HEK293 (cell line): ENCODE results near the gene KLHL10.

ENCODE experiments used
- KLF10 ChIP-seq: fragments of 450-650 bp; IDR thresholded peaks from 2 replicates; pipeline ENCODE4 v1.5.1; 2018; ENCODE audit warnings: missing biosample characterization, mild to moderate bottlenecking, missing genetic modification characterization
- ZFP3 ChIP-seq: fragments of 450-650 bp; formaldehyde crosslinking; IDR thresholded peaks from 2 replicates; pipeline ENCODE4 v1.5.1; 2016; ENCODE audit warnings: low read depth, missing biosample characterization, missing genetic modification characterization
- ZNF138 ChIP-seq: fragments of 450-650 bp; formaldehyde crosslinking; IDR thresholded peaks from 2 replicates; pipeline ENCODE4 v1.5.1; 2016; ENCODE audit warnings: missing biosample characterization, missing genetic modification characterization, borderline replicate concordance
- ZNF140 ChIP-seq: fragments of 450-650 bp; formaldehyde crosslinking; IDR thresholded peaks from 2 replicates; pipeline ENCODE4 v1.5.1; 2016; ENCODE audit warnings: missing biosample characterization, missing genetic modification characterization
- ZNF514 ChIP-seq: fragments of 450-650 bp; formaldehyde crosslinking; IDR thresholded peaks from 2 replicates; pipeline ENCODE4 v1.5.1; 2016; ENCODE audit warnings: missing biosample characterization, missing genetic modification characterization
- ZNF626 ChIP-seq: fragments of 450-650 bp; sonication (Bioruptor Pico); formaldehyde crosslinking; IDR thresholded peaks from 2 replicates; pipeline ENCODE4 v1.5.1; 2018; ENCODE audit warnings: missing biosample characterization, missing genetic modification characterization, inconsistent platforms
- ZNF791 ChIP-seq: fragments of 450-650 bp; formaldehyde crosslinking; IDR thresholded peaks from 2 replicates; pipeline ENCODE4 v1.5.1; 2016; ENCODE audit warnings: missing biosample characterization, missing genetic modification characterization
- TF ChIP-seq, protein P1 (sequence below): fragments of 450-650 bp; formaldehyde crosslinking; IDR thresholded peaks from 2 replicates; pipeline ENCODE4 v1.5.1; 2016; ENCODE audit warnings: missing biosample characterization, missing genetic modification characterization

GRCh38 chr17:41812381-41813151 is 25.1 kb upstream of the KLHL10 start, which contains the start of gene FKBP10:
- peak; percentile 26; the same call in 1 of the 2 replicates for TF ChIP-seq KLF10 (tag by site-specific recombination)
- TF ChIP-seq, protein P1, sequence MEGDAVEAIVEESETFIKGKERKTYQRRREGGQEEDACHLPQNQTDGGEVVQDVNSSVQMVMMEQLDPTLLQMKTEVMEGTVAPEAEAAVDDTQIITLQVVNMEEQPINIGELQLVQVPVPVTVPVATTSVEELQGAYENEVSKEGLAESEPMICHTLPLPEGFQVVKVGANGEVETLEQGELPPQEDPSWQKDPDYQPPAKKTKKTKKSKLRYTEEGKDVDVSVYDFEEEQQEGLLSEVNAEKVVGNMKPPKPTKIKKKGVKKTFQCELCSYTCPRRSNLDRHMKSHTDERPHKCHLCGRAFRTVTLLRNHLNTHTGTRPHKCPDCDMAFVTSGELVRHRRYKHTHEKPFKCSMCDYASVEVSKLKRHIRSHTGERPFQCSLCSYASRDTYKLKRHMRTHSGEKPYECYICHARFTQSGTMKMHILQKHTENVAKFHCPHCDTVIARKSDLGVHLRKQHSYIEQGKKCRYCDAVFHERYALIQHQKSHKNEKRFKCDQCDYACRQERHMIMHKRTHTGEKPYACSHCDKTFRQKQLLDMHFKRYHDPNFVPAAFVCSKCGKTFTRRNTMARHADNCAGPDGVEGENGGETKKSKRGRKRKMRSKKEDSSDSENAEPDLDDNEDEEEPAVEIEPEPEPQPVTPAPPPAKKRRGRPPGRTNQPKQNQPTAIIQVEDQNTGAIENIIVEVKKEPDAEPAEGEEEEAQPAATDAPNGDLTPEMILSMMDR = peak; percentile 57; the same call in 1 of the 2 replicates
- TF ChIP-seq ZNF140 (tag by site-specific recombination) = no peak
- TF ChIP-seq ZNF626 = no peak
- no peak for TF ChIP-seq ZFP3 (tag by site-specific recombination)
- TF ChIP-seq ZNF514 (tag by site-specific recombination) = no peak
- TF ChIP-seq ZNF791 (tag by site-specific recombination) = no peak
- no peak for TF ChIP-seq ZNF138 (tag by site-specific recombination)
